ENCODE results near the gene PSMD1.
A peak's percentile ranks its signal among the peaks of the same experiment; 100 is the strongest.

Gene PSMD1

GRCh38 chr2:231118614-231118942, 61.9 kb downstream of the PSMD1 start (continued):
- no peak for TF ChIP-seq PPARA (CRISPR knock-in tag; IDR thresholded peaks at IDR 0.05; ENCODE audit: borderline replicate concordance)

DNA sequence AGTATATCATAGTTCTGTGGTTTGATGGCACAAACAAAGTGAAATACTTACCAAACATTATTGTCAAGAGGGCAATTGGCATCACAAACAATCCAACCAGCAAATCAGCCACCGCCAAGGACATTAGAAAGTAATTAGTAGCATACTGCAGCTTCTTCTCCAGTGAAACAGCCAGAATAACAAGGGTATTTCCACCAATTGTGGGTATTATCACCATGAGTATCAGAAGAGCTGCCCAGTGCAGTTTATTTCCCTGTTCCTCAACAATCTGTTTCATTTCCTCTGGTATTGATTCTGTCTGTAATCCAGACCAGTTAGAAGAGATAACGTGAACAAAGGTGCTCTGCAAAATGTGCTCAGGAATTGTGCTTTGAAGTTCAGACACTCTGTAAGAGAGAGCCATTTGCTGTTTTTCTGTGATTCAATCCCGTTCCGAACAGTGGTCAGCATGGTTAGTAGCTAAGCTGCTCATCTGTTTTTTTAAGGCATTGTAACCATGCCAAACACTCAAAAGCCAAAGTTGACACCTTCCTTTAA, 66.8 kb downstream of the PSMD1 start:
- peak; percentile 67 for ATAC-seq
- TF ChIP-seq, protein P1, sequence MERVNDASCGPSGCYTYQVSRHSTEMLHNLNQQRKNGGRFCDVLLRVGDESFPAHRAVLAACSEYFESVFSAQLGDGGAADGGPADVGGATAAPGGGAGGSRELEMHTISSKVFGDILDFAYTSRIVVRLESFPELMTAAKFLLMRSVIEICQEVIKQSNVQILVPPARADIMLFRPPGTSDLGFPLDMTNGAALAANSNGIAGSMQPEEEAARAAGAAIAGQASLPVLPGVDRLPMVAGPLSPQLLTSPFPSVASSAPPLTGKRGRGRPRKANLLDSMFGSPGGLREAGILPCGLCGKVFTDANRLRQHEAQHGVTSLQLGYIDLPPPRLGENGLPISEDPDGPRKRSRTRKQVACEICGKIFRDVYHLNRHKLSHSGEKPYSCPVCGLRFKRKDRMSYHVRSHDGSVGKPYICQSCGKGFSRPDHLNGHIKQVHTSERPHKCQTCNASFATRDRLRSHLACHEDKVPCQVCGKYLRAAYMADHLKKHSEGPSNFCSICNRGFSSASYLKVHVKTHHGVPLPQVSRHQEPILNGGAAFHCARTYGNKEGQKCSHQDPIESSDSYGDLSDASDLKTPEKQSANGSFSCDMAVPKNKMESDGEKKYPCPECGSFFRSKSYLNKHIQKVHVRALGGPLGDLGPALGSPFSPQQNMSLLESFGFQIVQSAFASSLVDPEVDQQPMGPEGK (CRISPR knock-in tag; IDR thresholded peaks at IDR 0.05; ENCODE audit: borderline replicate concordance), result no peak
- 0 out of 2 replicates have a peak, but pooled peaks have one; percentile 11 for TF ChIP-seq ISL1 (CRISPR knock-in tag; IDR thresholded peaks at IDR 0.05)
- no peak for TF ChIP-seq PPARA (CRISPR knock-in tag; IDR thresholded peaks at IDR 0.05; ENCODE audit: borderline replicate concordance)
- peak; percentile 41; the same call in 1 of the 2 replicates for TF ChIP-seq TCF4 (CRISPR knock-in tag; IDR thresholded peaks at IDR 0.05; ENCODE audit: borderline replicate concordance)
- no peak for TF ChIP-seq ARNTL (CRISPR knock-in tag; IDR thresholded peaks at IDR 0.05; ENCODE audit: borderline replicate concordance, low read depth)
- TF ChIP-seq TOX (CRISPR knock-in tag; IDR thresholded peaks at IDR 0.05; ENCODE audit: borderline replicate concordance), result no peak
- no peak for TF ChIP-seq ZC3H10 (CRISPR knock-in tag; IDR thresholded peaks at IDR 0.05)
- no peak for TF ChIP-seq CSRNP3 (CRISPR knock-in tag; IDR thresholded peaks at IDR 0.05)
- TF ChIP-seq, protein P2, sequence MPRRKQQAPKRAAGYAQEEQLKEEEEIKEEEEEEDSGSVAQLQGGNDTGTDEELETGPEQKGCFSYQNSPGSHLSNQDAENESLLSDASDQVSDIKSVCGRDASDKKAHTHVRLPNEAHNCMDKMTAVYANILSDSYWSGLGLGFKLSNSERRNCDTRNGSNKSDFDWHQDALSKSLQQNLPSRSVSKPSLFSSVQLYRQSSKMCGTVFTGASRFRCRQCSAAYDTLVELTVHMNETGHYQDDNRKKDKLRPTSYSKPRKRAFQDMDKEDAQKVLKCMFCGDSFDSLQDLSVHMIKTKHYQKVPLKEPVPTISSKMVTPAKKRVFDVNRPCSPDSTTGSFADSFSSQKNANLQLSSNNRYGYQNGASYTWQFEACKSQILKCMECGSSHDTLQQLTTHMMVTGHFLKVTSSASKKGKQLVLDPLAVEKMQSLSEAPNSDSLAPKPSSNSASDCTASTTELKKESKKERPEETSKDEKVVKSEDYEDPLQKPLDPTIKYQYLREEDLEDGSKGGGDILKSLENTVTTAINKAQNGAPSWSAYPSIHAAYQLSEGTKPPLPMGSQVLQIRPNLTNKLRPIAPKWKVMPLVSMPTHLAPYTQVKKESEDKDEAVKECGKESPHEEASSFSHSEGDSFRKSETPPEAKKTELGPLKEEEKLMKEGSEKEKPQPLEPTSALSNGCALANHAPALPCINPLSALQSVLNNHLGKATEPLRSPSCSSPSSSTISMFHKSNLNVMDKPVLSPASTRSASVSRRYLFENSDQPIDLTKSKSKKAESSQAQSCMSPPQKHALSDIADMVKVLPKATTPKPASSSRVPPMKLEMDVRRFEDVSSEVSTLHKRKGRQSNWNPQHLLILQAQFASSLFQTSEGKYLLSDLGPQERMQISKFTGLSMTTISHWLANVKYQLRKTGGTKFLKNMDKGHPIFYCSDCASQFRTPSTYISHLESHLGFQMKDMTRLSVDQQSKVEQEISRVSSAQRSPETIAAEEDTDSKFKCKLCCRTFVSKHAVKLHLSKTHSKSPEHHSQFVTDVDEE (CRISPR knock-in tag; IDR thresholded peaks at IDR 0.05), result peak; percentile 74; the same call in 1 of the 2 replicates
- no peak for TF ChIP-seq OSR1 (CRISPR knock-in tag; IDR thresholded peaks at IDR 0.05)
- no peak for TF ChIP-seq BACH2 (CRISPR knock-in tag; IDR thresholded peaks at IDR 0.05; ENCODE audit: borderline replicate concordance)
- TF ChIP-seq ZNF70 (CRISPR knock-in tag; IDR thresholded peaks at IDR 0.05), result no peak
- no peak for TF ChIP-seq ZFP3 (CRISPR knock-in tag; IDR thresholded peaks at IDR 0.05)
- no peak for TF ChIP-seq CSDC2 (CRISPR knock-in tag; IDR thresholded peaks at IDR 0.05)
- TF ChIP-seq, protein P3, sequence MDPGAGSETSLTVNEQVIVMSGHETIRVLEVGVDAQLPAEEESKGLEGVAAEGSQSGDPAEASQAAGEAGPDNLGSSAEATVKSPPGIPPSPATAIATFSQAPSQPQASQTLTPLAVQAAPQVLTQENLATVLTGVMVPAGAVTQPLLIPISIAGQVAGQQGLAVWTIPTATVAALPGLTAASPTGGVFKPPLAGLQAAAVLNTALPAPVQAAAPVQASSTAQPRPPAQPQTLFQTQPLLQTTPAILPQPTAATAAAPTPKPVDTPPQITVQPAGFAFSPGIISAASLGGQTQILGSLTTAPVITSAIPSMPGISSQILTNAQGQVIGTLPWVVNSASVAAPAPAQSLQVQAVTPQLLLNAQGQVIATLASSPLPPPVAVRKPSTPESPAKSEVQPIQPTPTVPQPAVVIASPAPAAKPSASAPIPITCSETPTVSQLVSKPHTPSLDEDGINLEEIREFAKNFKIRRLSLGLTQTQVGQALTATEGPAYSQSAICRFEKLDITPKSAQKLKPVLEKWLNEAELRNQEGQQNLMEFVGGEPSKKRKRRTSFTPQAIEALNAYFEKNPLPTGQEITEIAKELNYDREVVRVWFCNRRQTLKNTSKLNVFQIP (CRISPR knock-in tag; IDR thresholded peaks at IDR 0.05; ENCODE audit: borderline replicate concordance, low read depth), result no peak
- TF ChIP-seq ESRRG (CRISPR knock-in tag; IDR thresholded peaks at IDR 0.05), result 0 out of 2 replicates have a peak, but pooled peaks have one; percentile 40
- no peak for TF ChIP-seq SNAI2 (CRISPR knock-in tag; IDR thresholded peaks at IDR 0.05)
- TF ChIP-seq, protein P4, sequence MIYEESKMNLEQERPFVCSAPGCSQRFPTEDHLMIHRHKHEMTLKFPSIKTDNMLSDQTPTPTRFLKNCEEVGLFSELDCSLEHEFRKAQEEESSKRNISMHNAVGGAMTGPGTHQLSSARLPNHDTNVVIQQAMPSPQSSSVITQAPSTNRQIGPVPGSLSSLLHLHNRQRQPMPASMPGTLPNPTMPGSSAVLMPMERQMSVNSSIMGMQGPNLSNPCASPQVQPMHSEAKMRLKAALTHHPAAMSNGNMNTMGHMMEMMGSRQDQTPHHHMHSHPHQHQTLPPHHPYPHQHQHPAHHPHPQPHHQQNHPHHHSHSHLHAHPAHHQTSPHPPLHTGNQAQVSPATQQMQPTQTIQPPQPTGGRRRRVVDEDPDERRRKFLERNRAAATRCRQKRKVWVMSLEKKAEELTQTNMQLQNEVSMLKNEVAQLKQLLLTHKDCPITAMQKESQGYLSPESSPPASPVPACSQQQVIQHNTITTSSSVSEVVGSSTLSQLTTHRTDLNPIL (CRISPR knock-in tag; IDR thresholded peaks at IDR 0.05; ENCODE audit: low read depth), result no peak
- TF ChIP-seq GLIS3 (CRISPR knock-in tag; IDR thresholded peaks at IDR 0.05), result no peak
- no peak for TF ChIP-seq ZFP30 (CRISPR knock-in tag; IDR thresholded peaks at IDR 0.05)
- no peak for TF ChIP-seq RARB (CRISPR knock-in tag; IDR thresholded peaks at IDR 0.05)
- TF ChIP-seq ZNF565 (CRISPR knock-in tag; conservative IDR thresholded peaks at IDR 0.05; ENCODE audit: low read depth), result no peak
- TF ChIP-seq ZNF8 (CRISPR knock-in tag; IDR thresholded peaks at IDR 0.05), result no peak
